ENCODE results near the gene TRABD2B. TPM values are rescaled to one million over a fixed set of nuclear protein-coding genes. Genes with fewer than 3 reads are reported as not detected.

Gene TRABD2B
- total RNA-seq, 1 donor from 2014 or later, result 1.8 TPM

DNA sequence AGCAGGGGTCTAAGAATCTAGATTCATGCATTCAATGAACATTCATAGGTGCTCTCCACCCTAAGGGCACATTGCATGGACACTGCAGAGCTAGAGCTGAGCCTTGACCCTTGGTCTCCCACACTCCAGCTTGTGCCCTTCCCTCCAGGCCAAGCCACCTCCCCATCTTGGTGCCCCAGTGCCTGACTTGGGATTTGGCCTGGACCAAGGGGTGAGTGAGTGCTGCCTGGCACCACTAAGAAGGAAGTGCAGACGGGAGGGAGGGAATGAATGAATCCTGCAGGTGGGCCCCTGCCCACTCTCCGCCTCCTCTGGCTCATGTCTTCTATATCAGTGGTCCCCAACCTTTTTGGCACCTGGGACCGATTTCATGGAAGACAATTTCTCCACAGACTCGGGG lies 146.7 kb downstream of the TRABD2B start:
- ATAC-seq, result no peak
- TF ChIP-seq, protein P1, sequence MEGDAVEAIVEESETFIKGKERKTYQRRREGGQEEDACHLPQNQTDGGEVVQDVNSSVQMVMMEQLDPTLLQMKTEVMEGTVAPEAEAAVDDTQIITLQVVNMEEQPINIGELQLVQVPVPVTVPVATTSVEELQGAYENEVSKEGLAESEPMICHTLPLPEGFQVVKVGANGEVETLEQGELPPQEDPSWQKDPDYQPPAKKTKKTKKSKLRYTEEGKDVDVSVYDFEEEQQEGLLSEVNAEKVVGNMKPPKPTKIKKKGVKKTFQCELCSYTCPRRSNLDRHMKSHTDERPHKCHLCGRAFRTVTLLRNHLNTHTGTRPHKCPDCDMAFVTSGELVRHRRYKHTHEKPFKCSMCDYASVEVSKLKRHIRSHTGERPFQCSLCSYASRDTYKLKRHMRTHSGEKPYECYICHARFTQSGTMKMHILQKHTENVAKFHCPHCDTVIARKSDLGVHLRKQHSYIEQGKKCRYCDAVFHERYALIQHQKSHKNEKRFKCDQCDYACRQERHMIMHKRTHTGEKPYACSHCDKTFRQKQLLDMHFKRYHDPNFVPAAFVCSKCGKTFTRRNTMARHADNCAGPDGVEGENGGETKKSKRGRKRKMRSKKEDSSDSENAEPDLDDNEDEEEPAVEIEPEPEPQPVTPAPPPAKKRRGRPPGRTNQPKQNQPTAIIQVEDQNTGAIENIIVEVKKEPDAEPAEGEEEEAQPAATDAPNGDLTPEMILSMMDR (IDR thresholded peaks at IDR 0.05), result no peak
- intact Hi-C loops (cut with DNase I), result no loop called here

DNA sequence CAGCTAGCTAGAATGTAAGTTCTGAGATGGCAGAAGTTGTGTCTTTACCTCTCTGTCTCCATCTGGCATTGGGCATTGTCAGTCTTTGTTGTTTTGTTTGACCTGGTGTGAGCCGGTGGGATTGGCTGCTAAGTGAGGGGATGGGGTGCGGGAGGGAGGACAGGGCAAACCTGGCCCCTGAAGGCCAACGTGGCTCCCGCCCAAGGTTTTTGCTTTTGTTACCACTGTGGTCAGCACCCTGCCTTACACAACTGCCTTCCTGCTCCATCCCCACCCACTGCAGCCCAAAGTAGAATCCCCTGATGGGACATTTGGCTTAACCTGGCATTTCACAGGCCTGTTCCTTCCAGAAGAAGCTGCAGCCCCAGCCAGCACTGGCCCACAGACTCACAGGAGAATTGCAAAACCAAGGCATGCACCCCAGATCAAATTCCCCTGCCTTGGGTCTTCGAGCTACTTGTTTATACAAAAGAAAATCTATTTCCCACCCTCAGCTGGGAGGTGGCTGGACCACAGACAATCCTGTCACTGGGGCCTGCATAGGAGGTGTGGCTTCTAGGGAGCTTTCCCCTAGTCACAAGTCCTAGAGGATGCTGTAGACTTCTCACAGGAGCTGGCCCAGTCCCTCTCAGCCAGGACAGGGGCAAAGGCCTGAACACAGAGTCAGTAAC lies 147.5 kb downstream of the TRABD2B start:
- no peak overlapping the region for H3K27ac ChIP-seq
- intact Hi-C loops (cut with DNase I), result no loop called here
- no peaks in the 10 kb centered on the region for H3K36me3 ChIP-seq
- H3K27me3 ChIP-seq (ENCODE audit: low read depth), result no peaks in the 10 kb centered on the region
- DNase-seq (no peak), ATAC-seq (no peak)
- no peak overlapping the region for H3K4me3 ChIP-seq
- TF ChIP-seq, protein P1 (IDR thresholded peaks at IDR 0.05), result no peak
- no peaks in the 10 kb centered on the region for H3K9me3 ChIP-seq
- H3K4me1 ChIP-seq, result no peaks in the 10 kb centered on the region

More for the DNA sequence above, 146.7 kb downstream of the TRABD2B start:
- no peaks in the 10 kb centered on the region for H3K27me3 ChIP-seq (ENCODE audit: low read depth)
- H3K4me3 ChIP-seq, result no peak overlapping the region
- H3K27ac ChIP-seq, result no peak overlapping the region
- no peaks in the 10 kb centered on the region for H3K4me1 ChIP-seq
- no peak for DNase-seq
- H3K36me3 ChIP-seq, result no peaks in the 10 kb centered on the region
- no peaks in the 10 kb centered on the region for H3K9me3 ChIP-seq

DNA sequence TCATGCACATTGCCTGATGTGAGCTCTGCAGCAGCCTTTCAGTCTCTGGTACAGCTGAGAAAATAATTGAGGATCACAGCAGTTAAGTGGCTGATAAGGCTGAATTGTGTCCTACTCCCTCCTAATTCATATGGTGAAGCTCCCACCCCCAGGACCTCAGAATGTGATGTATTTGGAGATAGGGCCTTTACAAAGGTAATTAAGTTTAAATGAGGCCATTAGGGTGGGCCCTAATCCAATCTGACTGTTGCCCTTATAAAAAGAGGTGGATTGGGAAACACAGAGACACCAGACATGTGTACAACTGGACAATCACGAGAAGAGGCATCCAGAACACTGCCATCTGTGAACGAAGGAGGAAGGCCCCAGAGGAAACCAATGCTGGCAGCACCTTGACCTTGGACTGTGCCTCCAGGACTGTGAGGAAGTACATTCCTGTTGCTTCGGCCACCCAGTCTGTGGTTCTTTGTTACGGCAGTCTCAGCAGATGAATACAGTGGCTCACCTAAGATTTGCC lies 148.1 kb downstream of the TRABD2B start:
- ATAC-seq (no peak), DNase-seq (no peak)
- Histone ChIP-seq H3K4me1 (no peaks in the 10 kb centered on the region), H3K36me3 (no peaks in the 10 kb centered on the region), H3K27me3 (ENCODE audit: low read depth) (no peaks in the 10 kb centered on the region), H3K9me3 (no peaks in the 10 kb centered on the region), H3K4me3 (no peak overlapping the region), H3K27ac (no peak overlapping the region)
- intact Hi-C loops (cut with DNase I), result no loop called here
- TF ChIP-seq, protein P1 (IDR thresholded peaks at IDR 0.05), result no peak

DNA sequence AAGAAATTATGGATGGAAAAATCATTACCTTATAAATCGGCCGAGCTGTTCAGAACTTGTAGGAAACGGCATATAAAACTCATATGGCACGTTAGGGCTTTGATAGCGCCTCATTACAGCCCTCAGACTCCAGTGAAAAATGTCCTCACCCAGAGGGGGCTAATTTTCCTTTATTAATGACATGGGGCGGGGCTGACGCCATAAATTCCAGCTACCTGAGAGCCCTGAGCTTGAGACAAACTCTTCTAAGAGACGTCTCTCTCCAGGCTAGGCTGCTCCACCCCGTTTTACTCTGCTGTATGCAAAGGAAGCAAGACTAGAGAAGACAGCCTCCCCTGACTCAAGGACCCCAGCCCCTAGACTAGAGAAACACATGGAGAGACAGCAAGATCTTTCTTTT lies 149.4 kb downstream of the TRABD2B start:
- intact Hi-C loops (cut with DNase I), result no loop called here
- no peak overlapping the region for H3K27ac ChIP-seq
- TF ChIP-seq, protein P1 (IDR thresholded peaks at IDR 0.05), result no peak
- DNase-seq (no peak), ATAC-seq (no peak)
- H3K27me3 ChIP-seq (ENCODE audit: low read depth), result no peaks in the 10 kb centered on the region
- no peaks in the 10 kb centered on the region for H3K9me3 ChIP-seq
- no peaks in the 10 kb centered on the region for H3K36me3 ChIP-seq
- H3K4me3 ChIP-seq, result no peak overlapping the region
- H3K4me1 ChIP-seq, result no peaks in the 10 kb centered on the region

DNA sequence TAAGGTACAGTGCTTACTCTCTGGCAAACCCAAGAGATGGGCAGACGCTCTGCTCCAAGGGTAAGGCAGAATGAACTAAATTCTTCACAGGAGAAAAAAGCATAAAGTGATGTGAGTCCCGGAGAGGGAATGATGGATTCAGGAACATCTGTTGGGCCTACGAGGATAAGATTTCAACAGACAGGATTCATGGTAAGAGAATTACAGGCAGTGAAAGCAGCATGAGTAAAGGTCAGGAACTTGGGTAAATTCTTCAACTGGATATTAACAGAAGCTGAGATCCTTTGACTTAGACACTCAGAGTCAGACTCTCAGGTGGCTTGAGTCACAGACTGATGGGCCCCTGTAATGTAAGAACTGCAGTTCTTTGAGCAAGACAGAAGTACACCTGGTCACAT lies 152.6 kb downstream of the TRABD2B start:
- Histone ChIP-seq H3K27me3 (ENCODE audit: low read depth) (no peaks in the 10 kb centered on the region), H3K4me3 (no peak overlapping the region), H3K4me1 (no peaks in the 10 kb centered on the region), H3K27ac (no peak overlapping the region), H3K36me3 (no peaks in the 10 kb centered on the region), H3K9me3 (no peaks in the 10 kb centered on the region)
- no peak for DNase-seq
- no peak for ATAC-seq
- TF ChIP-seq, protein P1 (IDR thresholded peaks at IDR 0.05), result no peak
- intact Hi-C loops (cut with DNase I), result no loop called here

Data from lower lobe of right lung (tissue), 2 donors.